Stimulated activated CD4-positive, alpha-beta T cell treated with anti-CD3 and anti-CD28 coated beads, TNF-alpha, amount 100 ng/mL, for 4 hours (primary cell): ENCODE results near the gene ZNF831.

ENCODE experiments used
- DNase-seq, 3 experiments: peaks; one replicate each; pipeline ENCODE4 v3.0.0-alpha.2; 2020; ENCODE audit warnings: low read depth in 3 of 3

The ZNF831 gene

GRCh38 chr20:59179988-59180387, 16.4 kb downstream of the ZNF831 start:
- no peak for DNase-seq

GRCh38 chr20:59181936-59182335, 18.3 kb downstream of the ZNF831 start:
- DNase-seq, result no peak

- DNase-seq, result no peak
Measured at GRCh38 chr20:59182401-59183044, 18.9 kb downstream of the ZNF831 start.

GRCh38 chr20:59183751-59184150, 20.1 kb downstream of the ZNF831 start:
- DNase-seq, result no peak

- no peak for DNase-seq
Measured at GRCh38 chr20:59184880-59185447, 21.3 kb downstream of the ZNF831 start.

- no peak for DNase-seq
Measured at GRCh38 chr20:59185809-59186208, 22.2 kb downstream of the ZNF831 start.

- no peak for DNase-seq
Measured at GRCh38 chr20:59190466-59190865, 26.8 kb downstream of the ZNF831 start.

- no peak for DNase-seq
Measured at GRCh38 chr20:59191036-59191755, 27.6 kb downstream of the ZNF831 start.

GRCh38 chr20:59191756-59192532, 28.3 kb downstream of the ZNF831 start:
- no peak for DNase-seq

- DNase-seq, result no peak
Measured at GRCh38 chr20:59192533-59192896, 28.9 kb downstream of the ZNF831 start.

- DNase-seq, result no peak
Measured at GRCh38 chr20:59193325-59193724, 29.7 kb downstream of the ZNF831 start.

- no peak for DNase-seq
Measured at GRCh38 chr20:59194023-59194935, 30.7 kb downstream of the ZNF831 start.

GRCh38 chr20:59195316-59195993, 31.8 kb downstream of the ZNF831 start:
- DNase-seq, result no peak

- DNase-seq, result no peak
Measured at GRCh38 chr20:59204165-59204894, 40.7 kb downstream of the ZNF831 start.

GRCh38 chr20:59205044-59205443, 41.4 kb downstream of the ZNF831 start:
- DNase-seq, result no peak

- no peak for DNase-seq
Measured at GRCh38 chr20:59207235-59207634, 43.6 kb downstream of the ZNF831 start.

- DNase-seq, result peak; percentile 63 to 64 (median 63)
Measured at GRCh38 chr20:59207742-59208357, 44.2 kb downstream of the ZNF831 start.

- no peak for DNase-seq
Measured at GRCh38 chr20:59210186-59210585, 46.6 kb downstream of the ZNF831 start.

GRCh38 chr20:59211208-59211765, 47.7 kb downstream of the ZNF831 start:
- DNase-seq, result no peak
